K562 (cell line): ENCODE measurements around the gene SLC22A23. TPM values are rescaled to one million over a fixed set of nuclear protein-coding genes. Genes with fewer than 3 reads are reported as not detected.
A peak's percentile ranks its signal among the peaks of the same experiment; 100 is the strongest.
"Not testable (repeated sequence)": the region's sequence is repeated elsewhere in the genome, so short reads cannot be mapped to it uniquely, and the experiment has no call there.

Source experiments
- ATAC-seq: fragments of 200-7000 bp; cut with Tn5 transposase; 3 replicates; pipeline ENCODE4 v1.9.1; 2020; ENCODE audit warnings: moderate library complexity
- BruUV-seq: library from RNA; stranded (reverse); fragments of 400-500 nt; replicated peaks from 2 replicates; lab custom pipeline; 2021; lab: Mats Ljungman, UMichigan
- CTCF ChIA-PET: fragments of 300-600 bp; formaldehyde crosslinking; extraction: SDS; loops from one replicate; lab custom pipeline; 2021; ENCODE audit warnings: low intra/inter-chr PET ratio; lab: Yijun Ruan, JAX
- POLR2A ChIA-PET: fragments of 300-600, 350-650 bp; sonication (Branson Sonifier 250); formaldehyde crosslinking; extraction: SDS; loops from one replicate; lab custom pipeline; 2021; ENCODE audit warnings: antibody characterized with exemption, inconsistent platforms; lab: Yijun Ruan, JAX
- DNase-seq, 4 experiments: peaks; one replicate each; pipeline versions ENCODE4 v3.0.0 to v3.0.0-alpha.2; 2011 to 2018; ENCODE audit warnings: low spot score in 3 of 4, mixed read lengths in 3 of 4; ENCODE audit errors: extremely low read depth in 1 of 4
- FAIRE-seq: peaks from 2 replicates; lab custom pipeline; 2011; peaks lifted over from hg19 to GRCh38; lab: Jason Lieb, UNC
- H2AFZ ChIP-seq: 2 replicates; pipeline ENCODE4 v1.6.0; 2011; ENCODE audit warnings: low read depth, low read length, control low read depth, inconsistent platforms
- H3K27ac ChIP-seq: fragments of 200-600 bp; 3 replicates; pipeline ENCODE4 v1.8.0; 2011; ENCODE audit warnings: low read depth, mild to moderate bottlenecking, control low read depth, inconsistent platforms, low read length, moderate library complexity, mixed read lengths; ENCODE audit errors: extremely low read depth
- H3K27me3 ChIP-seq, 2 experiments: fragments of 300-600 bp in 1 of 2; 2 replicates in 1 of 2; 3 replicates in 1 of 2; pipeline versions ENCODE4 v1.6.0 to v1.8.0; 2011; ENCODE audit warnings: inconsistent platforms in 2 of 2, low read length in 2 of 2, mild to moderate bottlenecking in 1 of 2, mixed read lengths in 1 of 2, moderate library complexity in 1 of 2; ENCODE audit not compliant: control insufficient read depth in 2 of 2, insufficient read depth in 2 of 2
- H3K36me3 ChIP-seq: fragments of 300-600 bp; 3 replicates; pipeline ENCODE4 v1.8.0; 2011; ENCODE audit warnings: mild to moderate bottlenecking, low read length, inconsistent platforms; ENCODE audit not compliant: control insufficient read depth, insufficient read depth
- H3K4me1 ChIP-seq, 2 experiments: fragments of 200-600 bp in 1 of 2; replicated peaks in 1 of 2; 2 replicates in 1 of 2; 3 replicates in 1 of 2; pipeline versions ENCODE4 v1.5.1 to v1.8.0; 2011; ENCODE audit warnings: inconsistent platforms in 2 of 2, low read length in 2 of 2, mild to moderate bottlenecking in 1 of 2, mixed read lengths in 1 of 2, moderate library complexity in 1 of 2; ENCODE audit not compliant: control insufficient read depth in 2 of 2, insufficient read depth in 2 of 2
- H3K4me2 ChIP-seq: 2 replicates; pipeline ENCODE4 v1.6.1; 2011; ENCODE audit warnings: low read length, control low read depth, inconsistent platforms, mixed read lengths; ENCODE audit not compliant: insufficient read depth
- H3K4me3 ChIP-seq: fragments of 200-600 bp; sonication (generic), shearing (Covaris generic); 2 replicates; pipeline ENCODE4 v1.5.1; 2016; ENCODE audit warnings: control low read depth, inconsistent platforms
- H3K79me2 ChIP-seq: fragments of 200-600 bp; 3 replicates; pipeline ENCODE4 v1.8.0; 2011; ENCODE audit warnings: low read length, inconsistent platforms; ENCODE audit not compliant: control insufficient read depth, insufficient read depth
- H3K9ac ChIP-seq, 2 experiments: 2 replicates each; pipeline versions ENCODE4 v1.6.0 to v1.6.1; 2011; ENCODE audit warnings: low read depth in 2 of 2, low read length in 2 of 2, control low read depth in 1 of 2, inconsistent platforms in 1 of 2, mild to moderate bottlenecking in 1 of 2, mixed read lengths in 1 of 2; ENCODE audit not compliant: insufficient read depth in 1 of 2
- H3K9me1 ChIP-seq: one replicate; pipeline ENCODE4 v1.6.0; 2011; ENCODE audit warnings: inconsistent platforms, mild to moderate bottlenecking, low read length, moderate library complexity; ENCODE audit not compliant: control insufficient read depth, insufficient read depth
- H3K9me3 ChIP-seq: replicated peaks from 2 replicates; pipeline ENCODE4 v1.5.1; 2011; ENCODE audit warnings: low read depth, low read length, inconsistent platforms; ENCODE audit not compliant: control insufficient read depth, insufficient read depth
- H4K20me1 ChIP-seq: replicated peaks from 2 replicates; pipeline ENCODE4 v1.6.1; 2011; ENCODE audit warnings: low read length, inconsistent platforms, mixed read lengths; ENCODE audit not compliant: control insufficient read depth, insufficient read depth
- ELF2 ChIP-seq: fragments of 250-450 bp; sonication (Bioruptor Pico); IDR thresholded peaks from 2 replicates; pipeline ENCODE4 v1.5.0; 2021; ENCODE audit warnings: mild to moderate bottlenecking
- WHSC1 ChIP-seq: IDR thresholded peaks from one replicate; pipeline ENCODE4 v1.6.1; 2012; ENCODE audit warnings: low read length, control low read depth, inconsistent platforms
- WGBS: fragments of 100-300 bp; shearing (Covaris generic); methylation state at CpG from one replicate; pipeline ENCODE4 v1.1.6; 2016; ENCODE audit warnings: low coverage, mixed read lengths; ENCODE audit not compliant: insufficient coverage; ENCODE audit errors: missing lambda C conversion rate; 5-methylcytosine and 5-hydroxymethylcytosine counted together
- in situ Hi-C: fragments of 300-500 bp; cut with MboI; formaldehyde crosslinking; loops from 4 replicates; pipeline ENCODE4 v1.15.0; 2018; ENCODE audit warnings: inconsistent platforms, mixed read lengths
- intact Hi-C: fragments of 100-400 bp; cut with micrococcal nuclease; formaldehyde crosslinking; loops from 2 replicates; pipeline ENCODE4 v1.14.2; 2022
- polyA plus RNA-seq, 8 experiments: library from polyadenylated mRNA; depleted of rRNA in 4 of 8; stranded (reverse) in 5 of 8; unstranded in 3 of 8; fragments of >200 nt; fragmentation: Nextera tagmentation in 2 of 8; fragmentation: Illumina TruSeq in 1 of 8; extraction: Ambion mirVana in 2 of 8; extraction: Trizol in 1 of 8; gene quantifications; 2 replicates each; pipeline versions ENCODE4 v1.2.1 to v1.2.3, GENCODE V29; 2011 to 2014; ENCODE audit warnings: inconsistent platforms in 1 of 8, missing spikeins in 1 of 8
- total RNA-seq, 7 experiments: library from RNA; depleted of rRNA in 6 of 7; stranded (reverse); fragments of >200 nt in 6 of 7; fragmentation: Illumina TruSeq in 2 of 7; extraction: Trizol in 2 of 7; gene quantifications; 2 replicates each; pipeline versions ENCODE4 v1.2.1 to v1.2.3, GENCODE V29; 2011 to 2021; ENCODE audit warnings: low replicate concordance in 1 of 7

SLC22A23 gene
- total and polyA plus RNA-seq, 9 of the 15 experiments (the other 6 are each of a cell fraction or from before 2014, with no cell fraction given) = 0.30 to 8.7 (median 2.5) TPM

DNA sequence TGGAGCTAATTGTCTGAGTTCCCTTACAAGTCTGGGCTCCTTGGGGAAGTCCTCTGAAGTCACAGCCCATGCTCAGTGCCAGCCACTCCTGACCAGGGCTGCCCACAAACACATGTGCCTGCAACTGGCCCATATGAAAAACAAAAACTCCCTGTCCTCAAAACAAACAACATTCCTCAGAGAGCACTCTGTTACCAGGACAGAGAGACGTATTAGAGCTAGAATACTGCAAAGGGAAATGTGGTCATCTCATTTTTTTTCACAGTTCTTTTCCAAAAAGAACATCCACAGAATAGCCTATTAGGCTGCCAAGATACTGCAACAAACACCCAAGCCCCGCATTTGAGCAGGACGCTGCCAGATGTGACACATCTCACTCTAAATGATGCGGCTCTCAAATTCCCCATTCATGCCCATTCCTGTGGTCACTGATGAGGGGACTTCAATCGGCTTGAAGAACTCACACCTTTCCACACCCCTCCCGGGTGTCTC, 71.1 kb downstream of the SLC22A23 start:
- ATAC-seq = no peak
- Histone ChIP-seq H2AFZ (no peak overlapping the region), H3K27me3 (no peaks in the 10 kb centered on the region), H3K27ac (no peak overlapping the region), H3K9me3 (no peaks in the 10 kb centered on the region), H3K36me3 (no peaks in the 10 kb centered on the region), H3K9ac (no peak overlapping the region), H3K79me2 (no peaks in the 10 kb centered on the region), H4K20me1 (no peaks in the 10 kb centered on the region), H3K4me3 (no peak overlapping the region), H3K4me1 (peaks cover 39 to 42% of the 10 kb centered on the region in 2 experiments), H3K4me2 (no peak overlapping the region), H3K9me1 (no peaks in the 10 kb centered on the region)
- no peak for TF ChIP-seq ELF2 (CRISPR knock-in tag)
- peak; percentile 67 for TF ChIP-seq WHSC1
- intact Hi-C loops (no loop called here), in situ Hi-C loops (no loop called here)
- no TSS peak for BruUV-seq
- DNase-seq = no peak
- WGBS = 81% methylated on average over 6 of the region's 6 CpGs
- POLR2A ChIA-PET = interaction anchor here (0.6 to 1.2 kb wide), 5 partner anchors 11 to 381 kb away, joined by 3 to 5 read pairs (median 3); no protein-coding TSS in a partner anchor
- CTCF ChIA-PET = no interaction called here
- no peak for FAIRE-seq

DNA sequence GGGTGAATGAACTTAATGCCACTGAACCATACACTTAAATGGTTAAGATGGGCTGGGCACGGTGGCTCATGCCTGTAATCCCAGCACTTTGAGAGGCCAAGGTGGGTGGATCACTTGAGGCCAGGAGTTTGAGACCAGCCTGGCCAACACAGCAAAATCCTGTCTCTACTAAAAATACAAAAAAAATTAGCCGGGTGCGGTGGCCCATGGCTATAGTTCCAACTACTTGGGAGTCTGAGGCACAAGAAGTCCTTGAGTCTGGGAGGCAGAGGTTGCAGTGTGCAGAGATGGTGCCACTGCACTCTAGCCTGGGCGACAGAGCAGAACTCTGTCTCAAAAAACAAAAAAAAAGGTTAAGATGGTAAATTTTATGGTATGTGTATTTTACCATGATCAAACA, 71.7 kb downstream of the SLC22A23 start:
- H3K9me1 ChIP-seq, H3K9me3 ChIP-seq, CTCF ChIA-PET, H3K9ac ChIP-seq, BruUV-seq, DNase-seq, H3K4me3 ChIP-seq, H3K79me2 ChIP-seq, FAIRE-seq, ATAC-seq, intact Hi-C loops, H2AFZ ChIP-seq, H3K4me2 ChIP-seq, H3K36me3 ChIP-seq, H3K27ac ChIP-seq, in situ Hi-C loops, H4K20me1 ChIP-seq, H3K27me3 ChIP-seq: not testable (repeated sequence)
- POLR2A ChIA-PET = interaction anchor here (0.6 to 1.2 kb wide), 3 partner anchors 10 to 380 kb away, joined by 3 to 5 read pairs (median 3); no protein-coding TSS in a partner anchor
- peaks cover 37% of the 10 kb centered on the region in 2 experiments for H3K4me1 ChIP-seq
- 76% methylated on average over 4 of the region's 4 CpGs for WGBS
